Stimulated activated CD4-positive, alpha-beta T cell treated with anti-CD3 and anti-CD28 coated beads, Interleukin-2, amount 100 ng/mL, for 24 hours (primary cell): Measurements from ENCODE around the gene OXSR1.
"Not testable (repeated sequence)": the region's sequence is repeated elsewhere in the genome, so short reads cannot be mapped to it uniquely, and the experiment has no call there.

Experiments used
- DNase-seq, 2 donors: peaks; one replicate each; pipeline ENCODE4 v3.0.0-alpha.2; 2020

OXSR1 gene

DNA sequence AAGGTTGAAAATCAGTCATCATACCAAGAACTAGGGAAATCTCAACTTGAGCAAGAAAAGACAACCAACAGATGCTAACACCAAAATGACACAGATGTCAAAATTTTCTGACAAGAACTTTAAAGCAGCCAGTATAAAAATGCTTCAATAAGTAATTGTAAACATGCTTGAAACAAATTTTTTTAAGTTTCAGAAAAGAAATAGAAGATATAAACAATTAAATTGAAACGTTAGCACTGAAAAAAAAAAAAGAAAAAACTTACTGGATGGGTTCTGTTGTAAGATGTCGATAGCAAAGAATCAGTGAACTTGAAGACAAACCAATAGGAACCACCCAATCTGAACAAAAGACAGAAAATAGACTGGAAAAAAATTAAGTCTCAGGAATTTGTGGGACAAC lies 18.8 kb upstream of the OXSR1 start:
- DNase-seq, result no peak

DNA sequence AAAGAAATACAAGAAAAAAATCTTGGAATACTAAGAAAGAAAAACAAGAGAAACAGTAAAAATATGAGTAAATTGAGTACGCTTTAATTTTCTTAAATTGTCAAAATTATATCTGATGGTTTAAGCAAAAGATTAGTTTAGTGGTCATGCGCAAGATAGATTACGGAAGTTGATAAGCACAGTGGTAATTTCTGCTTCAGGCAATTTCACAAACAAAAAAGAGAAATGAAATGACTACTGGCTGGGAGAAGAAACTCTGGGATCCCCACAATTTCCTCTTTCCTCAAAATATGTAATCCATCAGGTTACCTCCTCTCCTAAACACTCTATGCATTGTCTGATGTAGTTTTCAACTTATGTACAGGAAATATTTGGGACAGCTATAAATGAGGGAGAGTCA lies 17.9 kb upstream of the OXSR1 start:
- DNase-seq, result no peak

DNA sequence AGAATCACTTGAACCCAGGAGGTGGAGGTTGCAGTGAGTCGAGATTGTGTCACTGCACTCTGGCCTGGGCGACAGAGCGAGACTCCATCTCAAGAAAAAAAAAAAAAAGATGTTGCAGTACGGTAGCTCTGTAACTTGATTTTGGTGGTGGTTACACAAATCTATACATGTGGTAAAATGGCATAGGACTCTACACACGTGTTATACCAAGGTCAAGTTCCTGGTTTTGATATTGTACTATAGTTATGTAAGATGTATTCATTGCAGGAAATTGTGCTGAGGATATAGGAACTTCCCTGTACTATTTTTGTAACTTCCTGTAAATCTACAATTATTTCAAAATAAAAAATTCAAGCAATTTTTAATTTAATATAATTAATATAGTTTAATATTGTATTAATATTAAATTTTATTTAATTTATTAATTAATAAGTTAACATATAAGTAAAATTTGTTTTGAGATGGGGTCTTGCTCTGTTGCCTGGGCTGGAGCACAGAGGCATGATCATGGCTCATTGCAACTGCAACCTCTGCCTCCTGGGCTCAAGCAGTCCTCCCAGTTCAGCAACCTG lies 16.9 kb upstream of the OXSR1 start:
- DNase-seq, result no peak

DNA sequence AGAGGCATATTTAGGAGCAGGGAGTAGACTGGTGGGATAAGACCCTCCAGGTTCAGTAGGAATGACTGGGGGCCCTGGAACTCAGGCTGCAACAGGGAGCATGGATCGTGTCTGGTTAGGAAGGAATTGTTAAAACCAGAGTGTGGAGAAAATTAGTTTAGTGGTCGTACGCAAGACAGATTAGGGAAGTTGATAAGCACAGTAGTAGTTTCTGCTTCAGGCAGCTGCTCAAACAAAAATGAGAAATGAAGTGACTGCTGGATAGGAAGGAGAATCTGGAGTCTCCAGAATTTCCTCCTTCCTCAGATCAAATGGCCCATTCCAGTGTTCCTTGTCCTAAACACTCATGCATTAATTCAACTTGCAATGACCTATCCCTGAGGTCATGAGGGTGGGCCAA lies 15.6 kb upstream of the OXSR1 start:
- peak in 1 of 2 donors; percentile 9 for DNase-seq

DNA sequence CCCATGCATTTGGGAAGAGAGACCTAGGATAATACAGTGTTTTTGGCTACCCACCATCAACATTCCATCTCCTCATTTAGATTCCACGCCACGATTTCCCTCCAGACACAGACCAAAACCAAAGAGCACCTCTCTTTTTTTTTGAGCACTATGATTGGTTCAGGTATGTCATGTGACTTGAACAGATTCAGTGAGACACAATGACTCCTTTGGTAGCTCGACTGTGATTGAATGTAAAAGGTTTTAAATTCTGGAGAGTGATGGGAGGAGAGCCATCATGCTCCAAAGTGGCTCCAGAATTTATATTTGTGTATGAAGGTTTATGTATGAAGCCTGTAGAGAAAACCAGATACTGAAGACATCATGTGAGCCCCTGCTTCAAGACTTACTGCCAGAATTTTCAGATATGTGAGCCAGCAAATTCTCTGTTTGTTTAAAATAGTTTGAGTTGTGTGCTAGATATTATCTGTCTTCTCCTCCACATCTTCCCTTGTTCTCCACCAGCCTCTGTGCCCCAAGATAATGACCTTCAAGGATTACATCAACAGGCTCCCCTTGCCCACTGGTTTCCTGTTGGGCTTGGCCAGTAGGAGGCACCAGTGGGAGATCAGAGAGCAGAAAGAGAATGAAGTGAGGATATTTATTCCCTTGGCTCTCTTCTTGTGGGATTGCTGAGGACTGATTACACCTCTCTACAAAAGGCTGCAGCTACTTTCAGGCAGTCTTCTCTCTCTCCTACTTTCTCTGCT lies 14.4 kb upstream of the OXSR1 start:
- DNase-seq, result peak in 1 of 2 donors; percentile 7

DNA sequence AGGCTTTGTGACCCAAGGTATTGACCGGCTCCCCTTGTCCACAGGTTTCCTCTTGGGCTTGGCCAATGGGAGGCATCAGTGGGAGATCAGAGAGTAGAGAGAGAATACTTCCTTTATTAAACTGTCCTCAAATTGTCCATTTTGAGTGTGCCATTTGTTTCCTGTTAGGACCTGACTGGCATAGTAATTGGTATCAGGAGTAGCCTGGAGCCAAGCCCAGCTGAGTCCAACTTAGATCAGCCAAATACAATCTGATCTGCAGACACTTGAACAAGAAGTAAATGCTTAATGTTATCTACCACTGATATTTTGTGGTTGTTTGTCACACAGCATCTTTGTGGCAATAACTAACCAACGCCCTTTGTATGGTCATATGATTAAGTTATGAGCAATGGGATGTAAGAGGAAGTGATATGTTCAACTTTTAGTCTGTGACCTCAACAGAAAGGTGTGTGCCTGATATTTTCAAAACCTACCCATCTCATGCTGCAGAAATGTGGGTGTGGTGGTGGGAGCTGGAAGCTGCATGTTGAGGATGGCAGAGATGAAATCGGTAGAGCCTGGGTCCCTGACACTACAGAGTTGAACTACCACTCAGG lies 13.6 kb upstream of the OXSR1 start:
- DNase-seq, result peak in 1 of 2 donors; percentile 16

DNA sequence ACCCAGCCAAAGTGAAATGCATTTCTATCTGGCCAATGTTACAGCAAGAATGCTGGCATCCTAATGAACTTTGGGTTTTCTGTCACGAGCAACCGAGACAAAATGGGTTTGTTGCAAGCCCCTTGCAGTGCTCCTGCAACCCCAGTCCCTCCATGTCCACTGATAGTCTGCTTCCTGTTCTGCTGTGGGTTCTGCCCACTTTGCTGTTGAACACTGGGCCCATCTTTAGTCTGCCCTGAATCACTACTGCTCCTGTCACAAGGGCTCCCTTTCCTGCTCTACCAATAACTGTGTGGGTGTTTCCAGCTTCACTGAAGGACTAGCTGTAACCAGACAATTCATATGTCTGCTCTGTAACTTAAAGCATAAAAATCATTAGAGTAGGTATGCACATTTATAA lies 12.7 kb upstream of the OXSR1 start:
- DNase-seq, result peak in 1 of 2 donors; percentile 13

DNA sequence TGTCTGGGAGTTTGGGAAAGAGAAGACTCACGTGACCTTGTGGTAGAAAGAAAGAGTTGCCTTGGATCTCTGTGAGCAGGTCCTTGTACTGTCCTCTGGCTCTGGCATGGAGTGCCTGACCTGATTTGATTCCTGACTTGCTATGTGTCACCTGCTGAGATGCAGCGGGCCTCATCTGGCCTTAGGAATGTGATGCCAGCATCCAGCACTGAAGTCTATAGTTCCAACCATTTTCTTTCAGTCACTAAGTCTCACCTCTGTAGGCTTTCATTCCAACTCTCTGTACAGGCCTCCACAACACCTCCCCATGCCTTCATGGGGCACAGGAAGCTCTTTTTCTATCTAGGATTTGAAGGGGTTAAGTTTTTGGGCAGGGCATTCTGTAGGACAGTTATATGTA lies 12.1 kb upstream of the OXSR1 start:
- DNase-seq, result peak in 1 of 2 donors; percentile 7

DNA sequence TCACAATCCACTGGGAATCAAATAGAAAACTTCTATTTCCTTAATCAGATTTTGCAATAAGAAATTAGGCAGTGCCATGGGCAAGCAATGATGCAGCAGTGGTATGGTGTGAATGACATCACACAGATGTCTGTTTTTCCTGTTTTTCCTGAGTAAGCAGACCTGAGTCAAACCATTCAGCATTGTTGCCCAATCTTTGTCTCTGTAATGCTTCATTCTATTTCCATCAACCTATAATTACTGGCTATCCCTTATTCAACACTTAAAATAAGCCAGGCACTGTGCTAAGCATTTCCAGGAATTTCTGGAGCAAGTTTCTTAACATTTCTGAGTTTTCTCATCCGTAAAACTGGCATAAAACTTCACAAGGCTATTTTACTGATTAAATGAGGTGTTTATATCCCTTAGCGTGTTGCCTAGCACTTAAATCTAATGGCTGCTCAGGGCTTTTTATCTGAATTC lies 11.3 kb upstream of the OXSR1 start:
- peak in 1 of 2 donors; percentile 11 for DNase-seq

DNA sequence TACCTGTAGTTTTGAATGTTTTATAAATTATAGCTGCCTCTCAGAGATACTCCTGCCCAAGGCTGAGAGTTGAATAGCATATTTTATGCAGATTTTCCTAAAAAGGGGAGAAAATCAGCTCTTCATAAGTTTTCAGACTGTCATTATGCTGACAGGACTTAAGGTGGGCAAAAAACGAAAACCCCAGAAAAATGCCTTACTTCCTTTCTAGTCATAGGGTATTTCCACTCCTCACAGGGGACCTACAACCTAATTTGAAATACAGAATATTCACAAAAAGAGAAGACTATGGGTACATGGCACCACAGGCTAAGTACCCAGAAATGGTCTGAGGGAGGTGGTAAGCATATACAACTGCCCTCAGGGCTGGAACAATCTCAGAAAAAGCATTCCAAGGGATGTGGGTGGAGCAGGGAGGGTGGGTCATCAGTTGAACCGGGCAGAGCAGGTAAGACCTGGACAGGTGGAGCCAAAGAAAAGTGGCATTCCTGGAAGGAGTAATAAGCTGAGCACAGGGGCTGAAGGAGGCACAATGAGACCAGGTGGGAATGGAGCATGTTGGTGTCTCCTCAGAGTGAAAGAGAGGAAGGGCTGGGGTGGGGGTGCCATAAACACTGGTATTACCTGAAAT lies 10.6 kb upstream of the OXSR1 start:
- peak in 1 of 2 donors; percentile 12 for DNase-seq

DNA sequence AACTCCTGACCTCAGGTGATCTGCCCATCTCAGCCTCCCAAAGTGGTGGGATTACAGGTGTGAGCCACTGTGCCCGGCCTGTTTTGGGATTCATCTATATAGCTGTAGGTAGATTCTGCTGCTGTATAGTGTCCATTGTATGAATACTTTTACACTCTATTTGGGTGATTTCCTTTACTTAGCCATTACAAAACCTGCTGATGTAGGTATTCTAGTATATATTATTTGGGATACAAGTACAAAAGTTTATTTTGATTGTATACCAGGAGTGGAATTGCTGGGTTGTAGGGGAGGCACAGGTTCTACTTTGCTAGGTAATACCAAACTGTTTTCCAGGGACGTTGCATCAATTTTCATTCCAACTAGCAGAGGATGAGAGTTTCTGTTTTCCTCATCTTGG lies 9.5 kb upstream of the OXSR1 start:
- no peak for DNase-seq

DNA sequence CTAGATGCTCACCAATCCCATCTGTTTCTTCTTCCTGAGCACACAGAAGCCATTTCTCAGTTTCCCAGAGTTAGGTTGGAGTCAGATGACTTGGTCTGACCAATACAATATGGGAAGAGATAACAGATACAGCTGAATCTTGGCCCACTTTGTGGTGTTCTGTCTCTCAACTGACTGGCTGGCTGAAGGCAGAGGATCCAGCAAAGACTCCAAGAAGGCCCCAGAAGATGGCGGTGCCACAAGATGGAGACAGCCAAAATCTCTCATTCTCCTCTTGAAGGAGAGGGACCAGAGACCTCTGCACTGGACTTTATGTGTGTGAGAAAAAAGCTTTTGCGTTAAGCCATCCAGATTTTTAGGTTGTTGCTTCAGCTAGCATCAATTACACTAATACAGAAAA lies 8.2 kb upstream of the OXSR1 start:
- peak in 1 of 2 donors; percentile 12 for DNase-seq

DNA sequence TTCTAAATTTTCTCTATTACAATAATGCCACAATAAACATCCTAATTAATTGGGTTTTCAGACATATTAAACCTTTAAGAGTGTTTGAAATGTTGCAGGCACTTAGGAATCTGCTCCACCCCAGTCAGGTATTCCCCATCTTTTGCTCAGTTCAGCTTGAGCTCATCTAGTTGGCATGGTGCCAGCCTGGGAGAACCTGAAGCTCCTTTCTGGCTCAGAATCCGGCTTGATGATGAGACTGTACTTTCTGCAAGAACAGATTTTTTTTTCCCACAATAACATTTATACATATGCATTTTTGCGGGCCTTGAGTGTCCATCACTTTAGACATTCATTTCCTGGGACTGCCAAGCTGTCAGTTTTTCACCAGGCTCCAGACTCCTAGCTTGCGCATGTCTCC lies 7.7 kb upstream of the OXSR1 start:
- peak in 1 of 2 donors; percentile 8 for DNase-seq

DNA sequence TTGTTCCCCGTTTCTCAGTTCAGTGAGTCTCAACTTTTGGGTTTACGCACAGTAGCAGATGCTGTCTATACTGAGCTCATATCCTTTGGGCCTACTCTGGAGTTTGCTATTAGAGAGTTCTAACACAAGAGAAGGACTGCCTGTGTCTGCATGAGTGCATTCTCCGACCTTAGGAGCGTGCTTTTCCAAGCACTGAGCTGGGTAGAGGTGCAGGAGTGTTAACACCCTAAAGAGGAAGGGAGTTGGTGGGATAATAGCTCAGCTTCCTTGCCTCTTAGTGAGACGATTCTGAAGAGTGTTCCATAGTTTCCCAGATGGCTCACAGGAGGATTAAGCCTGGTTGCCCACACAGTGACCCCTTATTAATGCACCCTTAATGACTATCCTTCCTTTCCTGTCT lies 6.9 kb upstream of the OXSR1 start:
- no peak for DNase-seq

DNA sequence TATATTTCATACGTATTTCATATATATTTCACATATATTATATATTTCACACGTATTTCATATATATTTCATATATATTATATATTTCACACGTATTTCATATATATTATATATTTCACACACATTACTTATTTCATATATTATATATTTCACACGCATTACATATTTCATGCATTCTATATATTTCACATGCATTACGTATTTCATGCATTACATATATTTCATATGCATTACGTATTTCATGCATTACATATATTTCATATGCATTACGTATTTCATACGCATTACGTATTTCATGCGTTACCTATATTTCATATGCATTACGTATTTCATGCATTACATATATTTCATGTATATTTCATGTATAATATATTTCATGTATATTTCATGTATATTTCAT lies 4.6 kb upstream of the OXSR1 start:
- not testable (repeated sequence) for DNase-seq

DNA sequence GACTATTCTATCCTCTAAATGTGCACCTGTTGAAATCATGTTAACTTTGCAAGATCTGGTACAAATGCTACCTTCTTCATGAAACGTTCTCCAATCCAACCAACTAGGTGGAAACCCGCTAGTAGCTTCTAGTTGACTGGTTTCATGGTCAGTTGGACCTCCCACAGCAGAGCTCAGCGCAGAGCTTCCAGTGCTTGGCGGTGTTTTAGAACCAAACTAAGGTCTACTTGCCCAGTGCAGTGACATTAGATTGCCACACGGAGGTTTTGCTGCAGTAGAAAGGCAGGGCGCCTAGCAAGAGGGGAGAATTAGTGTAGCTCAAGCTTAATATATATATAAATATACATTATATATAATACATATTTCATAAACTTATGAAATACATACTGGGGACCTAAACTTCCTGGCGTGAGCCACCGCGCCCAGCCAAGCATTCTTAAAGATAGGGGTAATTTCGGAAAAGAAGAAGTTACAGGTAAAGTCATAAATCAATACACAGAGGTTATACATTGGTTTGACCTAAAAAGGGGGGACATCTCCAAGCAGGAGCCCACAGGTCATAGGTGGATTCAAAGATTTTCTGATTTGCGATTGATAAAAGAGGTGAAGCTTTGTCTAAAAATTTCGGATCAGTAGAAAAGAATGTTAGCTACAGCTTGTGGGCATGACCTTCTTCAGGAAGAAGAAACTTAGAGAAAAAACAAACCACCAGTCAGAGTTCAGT lies 2.1 kb upstream of the OXSR1 start:
- no peak for DNase-seq

DNA sequence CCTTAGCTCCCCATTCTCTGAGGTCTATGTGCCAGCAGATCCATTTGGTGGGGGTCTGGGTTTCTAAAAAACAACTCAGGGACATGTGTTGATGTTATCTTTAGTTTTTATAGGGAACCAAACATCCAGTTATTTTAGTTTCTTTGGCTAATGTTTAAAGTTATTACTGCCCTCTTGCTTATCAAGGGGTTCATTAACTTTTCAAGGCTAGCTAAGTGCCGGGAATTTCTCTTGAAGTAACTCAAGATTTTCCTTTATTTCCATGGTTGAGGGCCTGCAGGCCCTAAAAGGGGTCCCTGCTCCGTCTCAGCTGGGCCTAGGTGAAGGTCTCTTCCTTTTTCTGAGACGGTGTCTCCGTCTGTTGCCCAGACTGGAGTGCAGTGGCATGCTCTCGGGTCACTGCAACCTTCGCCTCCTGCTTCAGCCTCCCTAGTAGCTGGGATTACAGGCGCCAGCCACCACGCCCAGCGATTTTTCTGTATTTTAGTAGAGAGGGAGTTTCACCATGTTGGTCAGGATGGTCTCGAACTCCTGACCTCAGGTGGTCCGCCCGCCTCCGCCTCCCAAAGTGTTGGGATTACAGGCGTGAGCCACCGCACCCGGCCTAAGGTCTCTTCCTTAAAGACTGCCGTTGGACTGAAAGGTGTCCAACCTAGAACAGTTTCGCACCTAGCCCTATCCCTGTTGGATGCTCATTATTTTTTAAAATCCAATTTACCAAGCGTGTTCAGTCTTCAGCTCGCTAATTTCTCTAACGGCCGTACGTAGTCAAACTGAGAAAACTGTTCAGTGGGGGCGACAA lies 1.3 kb upstream of the OXSR1 start:
- no peak for DNase-seq

DNA sequence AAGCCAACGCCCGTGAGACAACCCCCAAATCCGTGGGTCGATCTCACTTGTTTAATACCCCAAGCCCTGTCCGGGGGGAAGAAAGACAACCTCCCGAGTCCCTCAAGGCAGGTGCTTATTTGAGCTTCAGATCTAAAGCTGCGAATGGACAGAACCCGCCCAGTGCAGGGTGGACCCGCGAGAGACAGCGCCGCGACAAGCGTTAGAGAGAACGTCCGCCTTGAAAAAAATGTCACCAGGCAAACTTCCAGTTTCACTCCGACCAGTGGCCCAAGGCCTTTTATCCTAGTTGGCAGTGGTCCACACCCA lies 740 bp upstream of the OXSR1 start:
- no peak for DNase-seq

DNA sequence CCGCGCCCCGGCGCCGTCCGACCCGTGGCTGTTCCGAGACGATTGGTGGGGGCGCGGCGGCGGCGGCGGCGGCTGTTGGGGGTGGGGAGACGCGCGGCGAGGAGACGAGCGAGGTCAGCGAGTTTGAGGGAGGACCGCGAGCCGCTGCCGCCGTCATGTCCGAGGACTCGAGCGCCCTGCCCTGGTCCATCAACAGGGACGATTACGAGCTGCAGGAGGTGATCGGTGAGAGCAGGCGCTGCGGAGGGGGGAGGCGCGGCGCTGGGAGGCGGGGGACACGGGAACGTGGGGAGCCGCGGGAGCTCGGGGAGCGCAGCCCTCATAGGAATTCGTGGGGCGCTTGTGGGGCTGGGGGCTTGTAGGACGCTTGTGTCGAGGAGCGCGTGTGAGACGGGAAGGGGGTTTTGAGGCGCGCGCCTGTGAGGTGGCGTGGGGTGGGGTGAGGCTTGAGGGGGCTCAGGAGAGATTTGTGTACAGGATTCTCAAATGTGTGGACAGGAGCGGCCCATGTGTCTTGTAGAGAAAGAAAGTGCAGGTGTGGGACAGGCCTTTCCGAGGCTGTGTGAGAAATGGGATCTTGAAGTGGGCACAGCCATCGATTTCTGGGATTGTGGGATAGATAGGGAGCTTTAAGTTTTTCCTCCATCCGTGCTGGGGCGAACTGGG lies 518 bp downstream of the OXSR1 start:
- DNase-seq, result no peak

DNA sequence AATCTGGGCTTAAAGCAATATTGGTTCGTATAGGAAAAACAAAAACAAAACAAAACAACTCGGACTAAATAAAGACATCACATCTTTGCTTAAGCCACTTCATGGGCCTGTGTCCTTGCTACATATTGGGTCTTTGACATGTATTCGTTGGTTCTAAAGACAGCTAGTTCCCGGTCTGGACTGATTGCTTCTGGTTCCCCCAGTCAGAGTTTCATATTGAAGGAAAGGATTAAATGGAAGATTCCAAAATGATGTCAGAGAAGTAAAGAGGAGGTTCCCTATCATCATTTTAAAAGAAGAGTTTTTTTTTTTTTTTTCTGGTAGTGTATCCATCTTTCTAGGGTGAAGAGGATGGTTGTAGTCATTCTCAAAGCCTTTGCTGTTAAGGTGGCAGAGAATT lies 2.3 kb downstream of the OXSR1 start:
- no peak for DNase-seq

DNA sequence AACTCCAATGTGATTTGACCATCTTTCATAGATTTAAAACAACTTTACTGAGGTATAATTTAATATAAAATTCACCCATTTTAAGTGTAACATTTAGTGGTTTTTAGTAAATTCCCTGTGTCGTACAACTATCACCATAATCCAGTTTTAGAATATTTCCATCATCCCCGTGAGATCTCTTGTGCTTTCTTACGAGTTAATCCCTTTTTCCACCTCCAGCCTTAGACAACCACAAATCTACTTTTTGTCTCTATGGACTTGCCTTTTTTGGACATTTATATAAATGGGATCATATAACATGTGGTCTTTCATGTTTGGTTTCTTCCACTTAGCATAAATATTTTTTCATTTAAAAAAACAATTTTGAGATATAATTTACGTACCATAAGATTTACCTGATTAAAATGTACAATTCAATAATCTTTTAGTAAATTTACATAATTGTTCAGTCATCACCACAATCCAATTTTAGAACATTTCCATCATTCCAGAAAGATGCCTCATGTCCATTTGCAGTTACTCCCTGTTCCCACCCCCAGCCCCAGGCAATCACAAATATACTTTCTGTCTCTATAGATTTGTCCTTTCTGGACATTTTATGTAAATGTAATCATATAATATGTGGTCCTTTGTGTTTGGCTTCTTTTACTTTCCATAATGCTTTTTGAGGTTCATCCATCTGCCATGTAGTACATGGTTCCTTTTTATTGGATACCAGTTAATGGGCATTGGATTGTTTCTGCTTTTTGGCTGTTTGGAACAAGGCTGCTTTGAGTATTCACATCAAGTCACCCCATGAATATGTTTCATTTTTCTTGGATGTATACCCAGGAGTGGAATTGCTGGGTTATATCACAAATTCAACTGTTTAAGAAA lies 3.1 kb downstream of the OXSR1 start:
- no peak for DNase-seq
